Hepatocyte (in vitro differentiated cells): ENCODE measurements around the gene CCDC136. TPM values are rescaled to one million over a fixed set of nuclear protein-coding genes. Genes with fewer than 3 reads are reported as not detected.

Source experiments
- DNase-seq: peaks from one replicate; pipeline ENCODE4 v3.0.0-alpha.2; 2016; ENCODE audit warnings: low spot score
- H2AFZ ChIP-seq: fragments of 200-600 bp; sonication (generic); 2 replicates; pipeline ENCODE4 v1.6.0; 2016; ENCODE audit warnings: antibody characterized with exemption, mild to moderate bottlenecking
- H3K27ac ChIP-seq: fragments of 200-600 bp; sonication (generic); 2 replicates; pipeline ENCODE4 v1.5.1; 2016; ENCODE audit warnings: mild to moderate bottlenecking
- H3K27me3 ChIP-seq: fragments of 200-600 bp; sonication (generic); 2 replicates; pipeline ENCODE4 v1.6.1; 2016
- H3K36me3 ChIP-seq: fragments of 200-600 bp; sonication (generic); replicated peaks from 2 replicates; pipeline ENCODE4 v1.5.1; 2016; ENCODE audit warnings: low read depth; ENCODE audit not compliant: insufficient read depth
- H3K4me1 ChIP-seq: fragments of 200-600 bp; sonication (generic); 2 replicates; pipeline ENCODE4 v1.5.1; 2016; ENCODE audit warnings: mild to moderate bottlenecking, moderate library complexity; ENCODE audit not compliant: insufficient read depth
- H3K4me2 ChIP-seq: fragments of 200-600 bp; sonication (generic); 2 replicates; pipeline ENCODE4 v1.6.0; 2016
- H3K4me3 ChIP-seq: fragments of 200-600 bp; sonication (generic); 2 replicates; pipeline ENCODE4 v1.5.1; 2016; ENCODE audit warnings: mild to moderate bottlenecking
- H3K79me2 ChIP-seq: fragments of 200-600 bp; sonication (generic); 2 replicates; pipeline ENCODE4 v1.6.0; 2017; ENCODE audit warnings: mild to moderate bottlenecking
- H3K9me2 ChIP-seq: fragments of 200-600 bp; sonication (generic); replicated peaks from 2 replicates; pipeline ENCODE4 v1.6.0; 2017; ENCODE audit warnings: mild to moderate bottlenecking; ENCODE audit not compliant: insufficient read depth
- H3K9me3 ChIP-seq: fragments of 200-600 bp; sonication (generic); 2 replicates; pipeline ENCODE4 v1.5.1; 2016; ENCODE audit warnings: low read depth, mild to moderate bottlenecking
- H4K20me1 ChIP-seq: fragments of 200-600 bp; sonication (generic); 2 replicates; pipeline ENCODE4 v1.6.0; 2016; ENCODE audit warnings: mild to moderate bottlenecking; ENCODE audit not compliant: insufficient read depth, poor library complexity, severe bottlenecking
- EZH2 ChIP-seq: fragments of 200-600 bp; sonication (generic); IDR thresholded peaks from 2 replicates; pipeline ENCODE4 v1.6.1; 2016; ENCODE audit warnings: antibody characterized with exemption, mild to moderate bottlenecking, borderline replicate concordance
- EZH2phosphoT487 ChIP-seq: fragments of 200-600 bp; sonication (generic); IDR thresholded peaks from one replicate; pipeline ENCODE4 v1.6.1; 2018; ENCODE audit warnings: antibody characterized with exemption, mild to moderate bottlenecking, low read depth, moderate library complexity; ENCODE audit not compliant: unreplicated experiment, severe bottlenecking
- WGBS: methylation state at CpG from one replicate; pipeline ENCODE4 v1.1.6; 2016; ENCODE audit warnings: low lambda C conversion rate; ENCODE audit errors: missing lambda C conversion rate; 5-methylcytosine and 5-hydroxymethylcytosine counted together
- polyA plus RNA-seq: library from polyadenylated mRNA; unstranded; fragments of >200 nt; fragmentation: Nextera tagmentation; extraction: Ambion mirVana; gene quantifications from 2 replicates; pipeline ENCODE4 v1.2.1, GENCODE V29; 2016
- total RNA-seq: library from RNA; depleted of rRNA; stranded (reverse); fragments of >200 nt; gene quantifications from 2 replicates; pipeline ENCODE4 v1.2.3, GENCODE V29; 2014
- TF ChIP-seq, protein P1 (sequence below): fragments of 200-600 bp; sonication (generic); IDR thresholded peaks from 2 replicates; pipeline ENCODE4 v1.5.1; 2016; ENCODE audit warnings: antibody characterized with exemption, mild to moderate bottlenecking; ENCODE audit not compliant: poor library complexity

Gene CCDC136
- total and polyA plus RNA-seq, 2 experiments from 2014 or later, result 3.8 to 5.6 TPM

DNA sequence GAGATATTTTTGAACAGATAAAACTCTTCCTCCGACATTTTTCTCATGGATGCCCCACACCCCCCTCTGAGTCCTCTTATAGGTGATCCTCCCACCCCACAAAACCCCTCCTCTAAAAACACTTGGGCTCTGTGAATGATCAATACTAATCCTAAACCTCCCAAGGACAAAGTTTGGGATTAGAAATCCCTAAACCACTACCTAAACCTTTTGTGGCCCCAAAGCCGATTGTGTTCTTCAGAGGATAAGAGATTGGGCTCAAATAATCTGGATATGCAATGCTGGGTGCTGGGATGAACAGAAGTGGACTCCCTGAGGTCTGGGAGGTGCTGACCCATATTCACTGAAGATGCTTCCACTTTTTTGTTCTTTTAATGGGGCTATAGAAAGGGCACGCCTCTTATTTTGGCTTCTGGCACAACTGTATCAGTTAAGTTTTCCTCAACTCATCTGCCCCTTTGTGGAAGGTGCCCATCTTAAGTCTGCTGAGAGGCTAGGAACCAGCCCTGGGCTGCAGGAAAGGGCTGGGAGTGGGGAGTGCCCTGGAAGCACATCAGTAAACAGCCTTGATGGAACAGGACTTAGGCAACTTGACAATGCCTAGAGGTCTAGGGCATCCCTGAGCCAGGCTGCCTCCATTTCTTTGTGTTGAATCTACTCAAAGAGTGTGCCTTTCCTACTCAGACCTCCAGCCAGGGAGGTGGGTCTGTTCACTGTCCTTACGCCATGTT, 15.9 kb upstream of the CCDC136 start, which contains the start of gene OPN1SW:
TSS of gene OPN1SW (minus strand) at position 51 of the 731 bp plus-strand sequence. CDS start at position 38, 13 bp downstream.
- Histone ChIP-seq H3K4me1 (no peaks in the 10 kb centered on the region), H3K4me3 (no peak within 1 kb of the TSS), H4K20me1 (peaks cover 2% of the 10 kb centered on the region), H3K9me3 (peaks cover 3% of the 10 kb centered on the region), H3K4me2 (no peak within 1 kb of the TSS), H3K36me3 (peaks cover 4% of the 10 kb centered on the region), H3K9me2 (no peaks in the 10 kb centered on the region), H2AFZ (no peak within 1 kb of the TSS), H3K27ac (no peak within 1 kb of the TSS), H3K27me3 (no peaks in the 10 kb centered on the region), H3K79me2 (no peaks in the 10 kb centered on the region)
- TF ChIP-seq EZH2 (no peak), EZH2phosphoT487 (no peak)
- TF ChIP-seq, protein P1, sequence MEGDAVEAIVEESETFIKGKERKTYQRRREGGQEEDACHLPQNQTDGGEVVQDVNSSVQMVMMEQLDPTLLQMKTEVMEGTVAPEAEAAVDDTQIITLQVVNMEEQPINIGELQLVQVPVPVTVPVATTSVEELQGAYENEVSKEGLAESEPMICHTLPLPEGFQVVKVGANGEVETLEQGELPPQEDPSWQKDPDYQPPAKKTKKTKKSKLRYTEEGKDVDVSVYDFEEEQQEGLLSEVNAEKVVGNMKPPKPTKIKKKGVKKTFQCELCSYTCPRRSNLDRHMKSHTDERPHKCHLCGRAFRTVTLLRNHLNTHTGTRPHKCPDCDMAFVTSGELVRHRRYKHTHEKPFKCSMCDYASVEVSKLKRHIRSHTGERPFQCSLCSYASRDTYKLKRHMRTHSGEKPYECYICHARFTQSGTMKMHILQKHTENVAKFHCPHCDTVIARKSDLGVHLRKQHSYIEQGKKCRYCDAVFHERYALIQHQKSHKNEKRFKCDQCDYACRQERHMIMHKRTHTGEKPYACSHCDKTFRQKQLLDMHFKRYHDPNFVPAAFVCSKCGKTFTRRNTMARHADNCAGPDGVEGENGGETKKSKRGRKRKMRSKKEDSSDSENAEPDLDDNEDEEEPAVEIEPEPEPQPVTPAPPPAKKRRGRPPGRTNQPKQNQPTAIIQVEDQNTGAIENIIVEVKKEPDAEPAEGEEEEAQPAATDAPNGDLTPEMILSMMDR, result no peak
- WGBS, result over 99% methylated on average over 4 of the region's 4 CpGs
- no peak for DNase-seq

GRCh38 chr7:128777156-128778123, 14.3 kb upstream of the CCDC136 start:
- Histone ChIP-seq H3K27me3 (no peaks in the 10 kb centered on the region), H3K9me3 (peaks cover 3% of the 10 kb centered on the region), H3K79me2 (no peaks in the 10 kb centered on the region), H3K4me1 (no peaks in the 10 kb centered on the region), H3K4me3 (no peak overlapping the region), H4K20me1 (no peaks in the 10 kb centered on the region), H3K4me2 (no peak overlapping the region), H2AFZ (no peak overlapping the region), H3K9me2 (no peaks in the 10 kb centered on the region), H3K27ac (no peak overlapping the region), H3K36me3 (no peaks in the 10 kb centered on the region)
- no peak for TF ChIP-seq EZH2phosphoT487
- no peak for TF ChIP-seq EZH2
- TF ChIP-seq, protein P1, result no peak
- WGBS, result 80% methylated on average over 5 of the region's 5 CpGs
- DNase-seq, result no peak

DNA sequence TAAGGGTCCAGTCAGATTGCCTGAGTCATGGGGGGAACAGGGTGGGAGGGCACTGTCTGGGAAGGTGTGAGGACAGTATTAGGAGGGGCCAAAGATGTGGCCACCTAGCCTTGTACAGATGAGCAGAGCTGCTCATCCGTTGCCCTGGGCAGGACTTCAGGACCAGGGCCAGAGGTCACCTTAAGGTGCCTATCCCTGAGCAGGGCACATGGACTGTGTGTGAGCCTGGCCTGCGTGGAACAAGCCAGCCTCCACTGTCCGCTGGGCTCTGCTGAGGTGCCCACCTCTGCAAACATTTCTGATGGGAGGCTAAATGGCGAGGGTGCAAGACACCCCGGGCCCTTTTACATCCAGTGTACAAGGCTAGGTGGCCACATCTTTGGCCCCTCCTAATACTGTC, 12.8 kb upstream of the CCDC136 start:
- H3K36me3 ChIP-seq, result no peaks in the 10 kb centered on the region
- H3K4me2 ChIP-seq, result no peak overlapping the region
- no peak overlapping the region for H3K27ac ChIP-seq
- H3K9me3 ChIP-seq, result peaks cover 3% of the 10 kb centered on the region
- H3K4me3 ChIP-seq, result no peak overlapping the region
- peaks cover 5% of the 10 kb centered on the region for H3K4me1 ChIP-seq
- no peaks in the 10 kb centered on the region for H3K9me2 ChIP-seq
- H4K20me1 ChIP-seq, result no peaks in the 10 kb centered on the region
- H3K79me2 ChIP-seq, result no peaks in the 10 kb centered on the region
- no peak overlapping the region for H2AFZ ChIP-seq
- 97% methylated on average over 5 of the region's 5 CpGs for WGBS
- no peak for DNase-seq
- TF ChIP-seq EZH2phosphoT487 (no peak), EZH2 (no peak)
- TF ChIP-seq, protein P1, result no peak
- no peaks in the 10 kb centered on the region for H3K27me3 ChIP-seq
